Skeletal muscle tissue (tissue), 4 donors: ENCODE data around the gene TMEM229B. TPM values are rescaled to one million over a fixed set of nuclear protein-coding genes. Genes with fewer than 3 reads are reported as not detected.
"Not testable (repeated sequence)": the region's sequence is repeated elsewhere in the genome, so short reads cannot be mapped to it uniquely, and the experiment has no call there.

Experiments used
- H3K27ac ChIP-seq: one replicate; pipeline ENCODE4 v1.7.0; 2013; ENCODE audit warnings: mild to moderate bottlenecking, low read depth, low read length, inconsistent platforms
- H3K27me3 ChIP-seq, 3 donors: one replicate each; pipeline ENCODE4 v1.7.0; 2013; ENCODE audit warnings: low read length in 3 of 3; ENCODE audit not compliant: control insufficient read depth in 3 of 3, insufficient read depth in 3 of 3
- H3K36me3 ChIP-seq, 3 donors: one replicate each; pipeline ENCODE4 v1.7.0; 2013; ENCODE audit warnings: low read length in 3 of 3; ENCODE audit not compliant: control insufficient read depth in 3 of 3, insufficient read depth in 3 of 3
- H3K4me1 ChIP-seq, 3 donors: one replicate each; pipeline ENCODE4 v1.7.0; 2013; ENCODE audit warnings: low read length in 3 of 3, mild to moderate bottlenecking in 3 of 3; ENCODE audit not compliant: control insufficient read depth in 3 of 3, insufficient read depth in 3 of 3
- H3K4me3 ChIP-seq, 3 donors: one replicate each; pipeline ENCODE4 v1.7.0; 2013; ENCODE audit warnings: low read length in 3 of 3
- H3K9ac ChIP-seq, 3 donors: one replicate each; pipeline ENCODE4 v1.7.0; 2013; ENCODE audit warnings: low read length in 3 of 3, mild to moderate bottlenecking in 3 of 3, moderate library complexity in 2 of 3, low read depth in 1 of 3
- H3K9me3 ChIP-seq, 3 donors: one replicate each; pipeline ENCODE4 v1.7.0; 2013; ENCODE audit warnings: low read length in 3 of 3; ENCODE audit not compliant: control insufficient read depth in 3 of 3
- total RNA-seq: library from RNA; depleted of rRNA; stranded (reverse); fragments of >200 nt; gene quantifications from one replicate; pipeline ENCODE4 v1.2.3, GENCODE V29; 2014
- donor health status: Osteomylitis.

Gene TMEM229B
- total RNA-seq, 1 donor from 2014 or later = 0.52 TPM

- H3K36me3 ChIP-seq = no peaks in the 10 kb centered on the region
- no peak overlapping the region for H3K27ac ChIP-seq
- no peak overlapping the region for H3K9ac ChIP-seq
- no peaks in the 10 kb centered on the region for H3K9me3 ChIP-seq
- no peaks in the 10 kb centered on the region for H3K27me3 ChIP-seq
- H3K4me1 ChIP-seq = peaks cover 14 to 31% (median 26%) of the 10 kb centered on the region in 3 donors
- H3K4me3 ChIP-seq = no peak overlapping the region
Measured at GRCh38 chr14:67463900-67464299, 24.6 kb downstream of the TMEM229B start.

- H3K9ac ChIP-seq = no peak overlapping the region
- H3K4me1 ChIP-seq = peaks cover 21 to 47% (median 43%) of the 10 kb centered on the region in 3 donors
- no peaks in the 10 kb centered on the region for H3K36me3 ChIP-seq
- H3K9me3 ChIP-seq = no peaks in the 10 kb centered on the region
- H3K27ac ChIP-seq = no peak overlapping the region
- H3K27me3 ChIP-seq = no peaks in the 10 kb centered on the region
- no peak overlapping the region for H3K4me3 ChIP-seq
Measured at GRCh38 chr14:67461996-67462395, 26.5 kb downstream of the TMEM229B start.

- Histone ChIP-seq H3K36me3 (no peaks in the 10 kb centered on the region), H3K4me1 (peaks cover 21 to 47% (median 43%) of the 10 kb centered on the region in 3 donors), H3K27me3 (no peaks in the 10 kb centered on the region), H3K9ac (no peak overlapping the region), H3K27ac (no peak overlapping the region), H3K9me3 (no peaks in the 10 kb centered on the region), H3K4me3 (no peak overlapping the region)
Measured at GRCh38 chr14:67461341-67461985, 27.1 kb downstream of the TMEM229B start.

GRCh38 chr14:67459336-67459735 lies 29.2 kb downstream of the TMEM229B start:
- Histone ChIP-seq H3K4me1 (peaks cover 21 to 47% (median 43%) of the 10 kb centered on the region in 3 donors), H3K27ac (peak overlapping the region; percentile 58), H3K36me3 (no peaks in the 10 kb centered on the region), H3K9ac (peak overlapping the region in 1 of 3 donors; percentile 60), H3K9me3 (no peaks in the 10 kb centered on the region), H3K27me3 (no peaks in the 10 kb centered on the region), H3K4me3 (no peak overlapping the region)

GRCh38 chr14:67457782-67458181 lies 30.7 kb downstream of the TMEM229B start:
- Histone ChIP-seq H3K27ac (peak overlapping the region; percentile 63), H3K4me3 (peak overlapping the region in 1 of 3 donors; percentile 31), H3K36me3 (no peaks in the 10 kb centered on the region), H3K27me3 (no peaks in the 10 kb centered on the region), H3K9ac (peak overlapping the region in 2 of 3 donors; percentile 52 to 72), H3K4me1 (peaks cover 21 to 47% (median 43%) of the 10 kb centered on the region in 3 donors), H3K9me3 (no peaks in the 10 kb centered on the region)

- Histone ChIP-seq H3K9ac (no peak overlapping the region), H3K4me3 (no peak overlapping the region), H3K27ac (no peak overlapping the region), H3K27me3 (no peaks in the 10 kb centered on the region), H3K4me1 (peaks cover 19 to 42% (median 40%) of the 10 kb centered on the region in 3 donors), H3K36me3 (no peaks in the 10 kb centered on the region), H3K9me3 (no peaks in the 10 kb centered on the region)
Measured at GRCh38 chr14:67456732-67457131, 31.8 kb downstream of the TMEM229B start.

- Histone ChIP-seq H3K36me3 (no peaks in the 10 kb centered on the region), H3K4me3 (no peak overlapping the region), H3K27ac (no peak overlapping the region), H3K9me3 (no peaks in the 10 kb centered on the region), H3K9ac (no peak overlapping the region), H3K4me1 (peaks cover 8 to 16% (median 16%) of the 10 kb centered on the region in 3 donors), H3K27me3 (no peaks in the 10 kb centered on the region)
Measured at GRCh38 chr14:67453575-67454300, 34.8 kb downstream of the TMEM229B start.

- not testable (repeated sequence) for H3K4me1 ChIP-seq, H3K9ac ChIP-seq, H3K4me3 ChIP-seq, H3K27me3 ChIP-seq, H3K9me3 ChIP-seq, H3K36me3 ChIP-seq, H3K27ac ChIP-seq
Measured at GRCh38 chr14:67451667-67452066, 36.9 kb downstream of the TMEM229B start.

GRCh38 chr14:67449096-67449495 lies 39.4 kb downstream of the TMEM229B start:
- Histone ChIP-seq H3K9me3 (no peaks in the 10 kb centered on the region), H3K36me3 (no peaks in the 10 kb centered on the region), H3K4me1 (peaks cover 4 to 6% (median 6%) of the 10 kb centered on the region in 3 donors), H3K9ac (no peak overlapping the region), H3K27me3 (no peaks in the 10 kb centered on the region), H3K4me3 (no peak overlapping the region), H3K27ac (no peak overlapping the region)

GRCh38 chr14:67447033-67447381 lies 41.5 kb downstream of the TMEM229B start:
- Histone ChIP-seq H3K27ac (no peak overlapping the region), H3K36me3 (no peaks in the 10 kb centered on the region), H3K9me3 (no peaks in the 10 kb centered on the region), H3K4me1 (peaks cover 4 to 11% (median 6%) of the 10 kb centered on the region in 3 donors), H3K27me3 (no peaks in the 10 kb centered on the region), H3K4me3 (no peak overlapping the region), H3K9ac (no peak overlapping the region)
